ELF-1 (cell line): ENCODE measurements around the gene ZNF583.

Experiments used
- DNase-seq: peaks from one replicate; pipeline ENCODE4 v3.0.0-alpha.2; 2016; ENCODE audit warnings: low read depth, low spot score

ZNF583 gene

DNA sequence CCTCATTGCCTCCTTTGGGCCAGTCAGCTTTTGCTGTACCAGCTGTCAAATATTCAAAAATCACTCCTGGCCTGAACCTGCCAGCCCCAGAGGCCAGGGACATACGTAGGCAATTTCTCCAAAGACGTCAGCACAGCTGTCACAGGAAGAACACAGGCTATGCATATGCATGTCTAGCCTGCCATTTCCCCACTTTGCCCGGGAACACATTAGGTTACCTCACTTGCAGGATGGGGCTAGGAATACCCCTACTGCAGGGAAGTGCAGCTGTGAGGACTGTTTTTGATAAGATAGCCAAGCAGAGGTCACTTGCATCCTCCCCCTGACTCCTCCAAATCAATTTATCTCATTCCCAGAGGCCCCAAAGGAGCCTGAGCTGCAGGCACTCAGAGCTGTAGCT lies 70.2 kb downstream of the ZNF583 start:
- no peak for DNase-seq

DNA sequence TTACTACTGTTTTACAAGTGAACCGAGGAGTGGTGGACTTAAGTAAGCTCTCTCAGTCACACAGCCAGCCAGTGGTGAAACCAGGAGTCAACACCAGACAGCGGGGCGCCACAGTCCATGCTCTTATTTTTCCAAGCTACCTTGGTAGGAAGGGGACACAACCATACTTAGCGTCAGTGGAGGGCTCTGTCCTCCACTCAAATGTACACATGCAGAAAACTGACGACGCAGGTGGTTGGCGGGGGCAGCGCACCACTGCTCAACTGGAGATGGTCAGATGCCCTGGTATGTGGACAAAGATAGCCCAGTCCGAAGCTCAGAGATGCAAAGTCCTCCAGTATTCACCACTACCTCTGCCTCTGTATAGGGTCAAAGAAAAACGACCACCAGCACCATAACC lies 72.0 kb downstream of the ZNF583 start:
- DNase-seq, result no peak
